ENCODE results near the gene DENND1A. TPM values are rescaled to one million over a fixed set of nuclear protein-coding genes. Genes with fewer than 3 reads are reported as not detected.

DENND1A gene
- total RNA-seq, 3 donors from 2014 or later: 18.4 to 21.3 (median 20.1) TPM

- Histone ChIP-seq H3K4me1 (no peaks in the 10 kb centered on the region), H3K4me3 (no peak overlapping the region), H3K36me3 (no peaks in the 10 kb centered on the region), H3K9me3 (no peaks in the 10 kb centered on the region), H3K27me3 (no peaks in the 10 kb centered on the region), H3K27ac (no peak overlapping the region)
- intact Hi-C loops (cut with DNase I; ENCODE audit: low total_unique reads): no loop called here
- DNase-seq (ENCODE audit: low spot score in 2 of 2): no peak
- TF ChIP-seq POLR2AphosphoS5 (IDR thresholded peaks at IDR 0.05) (no peak), CTCF (IDR thresholded peaks at IDR 0.05) (no peak), POLR2A (IDR thresholded peaks at IDR 0.05) (no peak)
Observed at GRCh38 chr9:123509646-123510045, 420.3 kb downstream of the DENND1A start.

GRCh38 chr9:123508048-123508447, 421.9 kb downstream of the DENND1A start:
- Histone ChIP-seq H3K36me3 (no peaks in the 10 kb centered on the region), H3K4me3 (peak overlapping the region in 2 of 3 donors; percentile 10 to 46), H3K4me1 (no peaks in the 10 kb centered on the region), H3K27ac (no peak overlapping the region), H3K27me3 (no peaks in the 10 kb centered on the region), H3K9me3 (no peaks in the 10 kb centered on the region)
- DNase-seq (ENCODE audit: low spot score in 2 of 2): no peak
- TF ChIP-seq POLR2AphosphoS5 (IDR thresholded peaks at IDR 0.05): no peak
- TF ChIP-seq CTCF (IDR thresholded peaks at IDR 0.05): no peak
- TF ChIP-seq POLR2A (IDR thresholded peaks at IDR 0.05): no peak
- intact Hi-C loops (cut with DNase I; ENCODE audit: low total_unique reads): no loop called here

- Histone ChIP-seq H3K4me3 (no peak overlapping the region), H3K27ac (no peak overlapping the region), H3K4me1 (no peaks in the 10 kb centered on the region), H3K27me3 (no peaks in the 10 kb centered on the region), H3K9me3 (no peaks in the 10 kb centered on the region), H3K36me3 (no peaks in the 10 kb centered on the region)
- TF ChIP-seq POLR2A (IDR thresholded peaks at IDR 0.05) (no peak), POLR2AphosphoS5 (IDR thresholded peaks at IDR 0.05) (no peak), CTCF (IDR thresholded peaks at IDR 0.05) (no peak)
- DNase-seq (ENCODE audit: low spot score in 2 of 2): no peak
- intact Hi-C loops (cut with DNase I; ENCODE audit: low total_unique reads): no loop called here
Observed at GRCh38 chr9:123505496-123505895, 424.4 kb downstream of the DENND1A start.

- intact Hi-C loops (cut with DNase I; ENCODE audit: low total_unique reads): no loop called here
- TF ChIP-seq CTCF (IDR thresholded peaks at IDR 0.05) (no peak), POLR2AphosphoS5 (IDR thresholded peaks at IDR 0.05) (no peak), POLR2A (IDR thresholded peaks at IDR 0.05) (no peak)
- Histone ChIP-seq H3K4me3 (no peak overlapping the region), H3K9me3 (no peaks in the 10 kb centered on the region), H3K27me3 (no peaks in the 10 kb centered on the region), H3K27ac (no peak overlapping the region), H3K4me1 (no peaks in the 10 kb centered on the region), H3K36me3 (no peaks in the 10 kb centered on the region)
- DNase-seq (ENCODE audit: low spot score in 2 of 2): no peak
Observed at GRCh38 chr9:123500336-123500735, 429.6 kb downstream of the DENND1A start.

GRCh38 chr9:123497830-123498229, 432.1 kb downstream of the DENND1A start:
- intact Hi-C loops (cut with DNase I; ENCODE audit: low total_unique reads): no loop called here
- no peaks in the 10 kb centered on the region for H3K9me3 ChIP-seq
- H3K36me3 ChIP-seq: no peaks in the 10 kb centered on the region
- H3K27me3 ChIP-seq: no peaks in the 10 kb centered on the region
- TF ChIP-seq POLR2A (IDR thresholded peaks at IDR 0.05): no peak
- no peak for TF ChIP-seq CTCF (IDR thresholded peaks at IDR 0.05)
- TF ChIP-seq POLR2AphosphoS5 (IDR thresholded peaks at IDR 0.05): no peak
- H3K4me1 ChIP-seq: no peaks in the 10 kb centered on the region
- DNase-seq (ENCODE audit: low spot score in 2 of 2): no peak
- no peak overlapping the region for H3K27ac ChIP-seq
- no peak overlapping the region for H3K4me3 ChIP-seq
